ENCODE data around the gene WNT7A. TPM values are rescaled to one million over a fixed set of nuclear protein-coding genes. Genes with fewer than 3 reads are reported as not detected.
"Not testable (repeated sequence)": the region's sequence is repeated elsewhere in the genome, so short reads cannot be mapped to it uniquely, and the experiment has no call there.

The WNT7A gene
- total RNA-seq, 4 donors from 2014 or later, result not detected

DNA sequence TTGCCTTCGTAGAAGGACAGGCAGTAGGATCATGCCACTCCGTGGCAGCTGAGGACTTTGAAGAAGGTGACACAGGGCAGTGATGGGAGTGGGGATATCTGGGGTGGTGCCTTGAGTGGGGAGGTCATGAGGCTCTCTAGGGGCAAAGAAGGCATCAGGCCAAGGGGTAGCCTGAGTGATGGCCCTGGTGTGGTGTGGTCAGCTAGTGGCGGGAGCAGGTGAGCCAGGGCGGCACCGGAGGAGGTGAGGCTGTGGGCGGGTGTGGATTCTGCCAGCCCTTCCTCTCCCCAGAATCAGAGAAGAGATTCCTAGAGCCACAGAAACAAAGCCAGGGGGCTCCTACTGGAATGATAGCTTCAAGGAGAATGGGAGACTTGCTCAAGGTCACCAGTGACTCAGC is 18.4 kb downstream of the WNT7A start:
- Histone ChIP-seq H3K4me1 (no peaks in the 10 kb centered on the region), H3K4me3 (no peak overlapping the region), H3K9me3 (no peaks in the 10 kb centered on the region), H3K27ac (no peak overlapping the region), H3K36me3 (no peaks in the 10 kb centered on the region), H3K27me3 (no peaks in the 10 kb centered on the region)
- peak in 1 of 3 donors; percentile 13 for DNase-seq
- TF ChIP-seq, protein P1, sequence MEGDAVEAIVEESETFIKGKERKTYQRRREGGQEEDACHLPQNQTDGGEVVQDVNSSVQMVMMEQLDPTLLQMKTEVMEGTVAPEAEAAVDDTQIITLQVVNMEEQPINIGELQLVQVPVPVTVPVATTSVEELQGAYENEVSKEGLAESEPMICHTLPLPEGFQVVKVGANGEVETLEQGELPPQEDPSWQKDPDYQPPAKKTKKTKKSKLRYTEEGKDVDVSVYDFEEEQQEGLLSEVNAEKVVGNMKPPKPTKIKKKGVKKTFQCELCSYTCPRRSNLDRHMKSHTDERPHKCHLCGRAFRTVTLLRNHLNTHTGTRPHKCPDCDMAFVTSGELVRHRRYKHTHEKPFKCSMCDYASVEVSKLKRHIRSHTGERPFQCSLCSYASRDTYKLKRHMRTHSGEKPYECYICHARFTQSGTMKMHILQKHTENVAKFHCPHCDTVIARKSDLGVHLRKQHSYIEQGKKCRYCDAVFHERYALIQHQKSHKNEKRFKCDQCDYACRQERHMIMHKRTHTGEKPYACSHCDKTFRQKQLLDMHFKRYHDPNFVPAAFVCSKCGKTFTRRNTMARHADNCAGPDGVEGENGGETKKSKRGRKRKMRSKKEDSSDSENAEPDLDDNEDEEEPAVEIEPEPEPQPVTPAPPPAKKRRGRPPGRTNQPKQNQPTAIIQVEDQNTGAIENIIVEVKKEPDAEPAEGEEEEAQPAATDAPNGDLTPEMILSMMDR (IDR thresholded peaks at IDR 0.05), result no peak
- TF ChIP-seq POLR2A (IDR thresholded peaks at IDR 0.05), result no peak

DNA sequence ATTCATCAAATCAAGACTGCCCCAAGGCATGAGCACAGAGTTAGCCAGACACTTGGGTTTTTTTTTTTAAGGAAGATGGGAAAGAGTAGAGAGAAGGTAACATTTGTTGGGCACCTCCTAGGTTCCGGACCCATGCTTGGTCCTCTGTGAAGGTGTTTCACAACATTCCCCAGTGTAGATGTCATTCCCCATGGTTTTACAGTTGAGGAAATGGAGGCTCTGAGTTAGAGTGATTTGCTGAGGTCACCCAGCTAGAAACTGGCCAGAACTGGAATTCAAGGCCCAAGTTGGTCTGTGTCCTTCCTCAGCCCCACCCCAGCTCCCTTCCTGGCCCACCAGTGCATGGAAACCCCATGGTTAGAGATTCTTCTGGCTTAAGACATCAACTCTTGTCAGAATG is 19.9 kb downstream of the WNT7A start:
- Histone ChIP-seq H3K4me3 (no peak overlapping the region), H3K27me3 (no peaks in the 10 kb centered on the region), H3K27ac (no peak overlapping the region), H3K9me3 (no peaks in the 10 kb centered on the region), H3K36me3 (no peaks in the 10 kb centered on the region), H3K4me1 (no peaks in the 10 kb centered on the region)
- TF ChIP-seq, protein P1 (IDR thresholded peaks at IDR 0.05), result no peak
- TF ChIP-seq POLR2A (IDR thresholded peaks at IDR 0.05), result no peak
- peak in 1 of 3 donors; percentile 3 for DNase-seq

DNA sequence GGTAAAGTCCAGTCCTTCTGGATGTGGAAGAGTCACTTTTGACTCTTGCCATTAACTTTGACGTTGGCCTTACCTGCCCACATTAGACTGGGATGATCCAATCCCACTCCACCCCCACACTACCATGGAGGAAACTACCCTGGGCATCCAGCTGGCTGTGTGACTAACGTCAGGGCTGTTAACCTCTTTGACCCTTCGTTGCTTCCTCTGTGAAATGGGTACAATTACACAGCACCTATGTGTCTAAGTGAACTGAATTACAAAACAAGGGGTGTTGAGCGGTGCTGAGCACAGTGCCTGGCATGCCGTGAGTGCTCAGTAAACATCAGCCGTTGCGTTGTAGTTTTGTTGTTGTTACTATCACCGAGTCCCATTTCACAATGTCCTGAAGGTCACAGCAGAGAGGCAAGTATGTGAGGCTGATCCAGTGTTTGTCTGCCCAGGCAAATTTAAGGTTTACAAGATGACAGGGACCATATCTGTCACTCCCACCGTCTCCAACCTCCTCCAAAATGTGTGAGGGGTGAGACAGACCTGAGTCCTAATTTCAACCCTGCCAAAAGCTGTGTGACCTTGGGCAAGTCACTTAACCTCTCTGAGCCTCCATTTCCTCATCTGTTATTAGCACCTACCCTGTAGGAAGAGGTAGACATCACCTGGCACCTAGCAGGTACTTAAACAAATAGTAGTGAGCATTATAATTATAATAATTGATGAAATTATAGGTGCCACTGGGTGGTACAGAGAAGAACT is 20.9 kb downstream of the WNT7A start:
- TF ChIP-seq, protein P1 (IDR thresholded peaks at IDR 0.05), result no peak
- no peak for TF ChIP-seq POLR2A (IDR thresholded peaks at IDR 0.05)
- no peaks in the 10 kb centered on the region for H3K9me3 ChIP-seq
- no peaks in the 10 kb centered on the region for H3K4me1 ChIP-seq
- no peak overlapping the region for H3K4me3 ChIP-seq
- H3K36me3 ChIP-seq, result no peaks in the 10 kb centered on the region
- DNase-seq, result peak in 1 of 3 donors; percentile 6
- no peaks in the 10 kb centered on the region for H3K27me3 ChIP-seq
- no peak overlapping the region for H3K27ac ChIP-seq

DNA sequence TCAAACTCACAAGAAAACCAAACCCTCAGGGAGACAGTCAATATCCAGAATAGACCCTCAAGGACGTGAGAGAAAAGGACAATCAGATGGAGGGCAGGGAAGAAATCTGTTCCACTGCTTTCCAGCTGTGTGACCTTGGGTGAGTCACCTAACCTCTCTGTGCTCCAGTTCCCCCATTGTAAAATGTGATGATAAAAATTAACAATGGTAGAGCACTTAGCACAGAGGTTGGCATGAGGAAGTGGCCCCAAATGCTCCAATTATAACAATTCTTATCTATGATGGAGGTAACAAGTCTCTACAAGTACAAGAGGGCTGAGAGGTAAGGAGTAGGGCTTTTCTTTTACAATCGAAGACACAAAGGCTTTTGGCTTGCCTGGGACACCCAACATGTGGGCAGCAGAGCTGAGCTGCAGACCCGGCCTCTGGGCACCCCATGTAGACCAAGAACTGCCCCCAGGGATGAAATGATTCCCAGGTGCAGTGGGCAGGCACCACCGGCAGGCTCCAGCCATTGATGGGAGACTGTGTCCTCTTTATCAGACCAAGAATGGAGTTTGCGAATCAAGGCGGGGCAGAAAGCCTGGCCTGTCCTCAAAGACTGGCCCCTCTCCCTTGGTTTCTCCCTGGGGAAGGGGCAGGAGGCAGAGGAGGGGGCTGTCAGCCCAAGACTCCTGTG is 22.0 kb downstream of the WNT7A start:
- TF ChIP-seq, protein P1 (IDR thresholded peaks at IDR 0.05), result no peak
- TF ChIP-seq POLR2A (IDR thresholded peaks at IDR 0.05), result no peak
- Histone ChIP-seq H3K4me1 (no peaks in the 10 kb centered on the region), H3K27ac (no peak overlapping the region), H3K27me3 (no peaks in the 10 kb centered on the region), H3K36me3 (no peaks in the 10 kb centered on the region), H3K9me3 (no peaks in the 10 kb centered on the region), H3K4me3 (no peak overlapping the region)
- DNase-seq, result peak in 1 of 3 donors; percentile 14

DNA sequence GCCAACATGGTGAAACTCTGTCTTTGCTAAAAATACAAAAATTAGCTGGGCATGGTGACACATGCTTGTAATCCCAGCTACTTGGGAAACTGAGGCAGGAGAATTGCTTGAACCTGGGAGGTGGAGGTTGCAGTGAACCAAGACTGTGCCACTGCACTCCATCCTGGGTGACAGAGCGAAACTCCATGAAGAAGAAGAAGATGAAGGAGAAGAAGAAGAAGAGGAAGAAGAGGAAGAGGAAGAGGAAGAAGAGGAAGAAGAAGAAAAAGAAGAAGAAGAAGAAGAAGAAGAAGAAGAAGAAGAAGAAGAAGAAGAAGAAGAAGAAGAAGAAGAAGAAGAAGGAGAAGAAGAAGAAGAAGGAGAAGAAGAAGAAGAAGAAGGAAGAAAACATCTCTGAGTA is 23.2 kb downstream of the WNT7A start:
- DNase-seq, H3K4me1 ChIP-seq, H3K27ac ChIP-seq, H3K27me3 ChIP-seq, H3K9me3 ChIP-seq, H3K36me3 ChIP-seq, H3K4me3 ChIP-seq: not testable (repeated sequence)

DNA sequence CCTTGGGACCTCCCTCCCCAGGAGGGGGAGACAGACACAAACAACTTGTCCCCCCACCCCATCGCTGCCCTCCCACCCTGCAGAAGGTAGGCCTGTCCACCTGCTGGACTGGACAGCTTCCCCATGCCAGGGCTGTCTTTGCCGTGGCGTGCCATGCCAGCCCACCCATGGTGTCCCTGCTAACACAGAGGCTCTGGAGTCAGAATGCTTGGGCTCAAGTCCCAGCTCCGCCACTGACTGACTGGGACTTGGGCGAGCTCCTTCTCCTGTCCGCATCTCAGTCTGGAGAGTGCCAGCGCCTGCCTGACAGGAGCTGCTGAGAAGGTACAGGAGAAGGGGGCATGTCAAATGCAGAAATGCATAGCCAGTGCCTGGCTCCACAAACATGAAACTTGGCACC is 23.9 kb downstream of the WNT7A start:
- DNase-seq, result peak in 1 of 3 donors; percentile 31
- H3K27ac ChIP-seq, result no peak overlapping the region
- H3K27me3 ChIP-seq, result no peaks in the 10 kb centered on the region
- H3K4me3 ChIP-seq, result no peak overlapping the region
- H3K9me3 ChIP-seq, result no peaks in the 10 kb centered on the region
- no peaks in the 10 kb centered on the region for H3K4me1 ChIP-seq
- no peaks in the 10 kb centered on the region for H3K36me3 ChIP-seq
- no peak for TF ChIP-seq POLR2A (IDR thresholded peaks at IDR 0.05)
- TF ChIP-seq, protein P1 (IDR thresholded peaks at IDR 0.05), result no peak
